Psoas muscle (tissue), 8 donors: ENCODE results near the gene TRPV5. TPM values are rescaled to one million over a fixed set of nuclear protein-coding genes. Genes with fewer than 3 reads are reported as not detected.

Experiments used
- ATAC-seq, 4 donors: fragments of 200-7000 bp; cut with Tn5 transposase; one replicate each; pipeline ENCODE4 v1.9.1; 2020; ENCODE audit warnings: moderate library complexity in 3 of 4, mild to moderate bottlenecking in 2 of 4
- DNase-seq, 2 donors: peaks; one replicate each; pipeline ENCODE4 v3.0.0-alpha.2; 2020
- H3K27ac ChIP-seq: fragments of 200-600 bp; one replicate; pipeline ENCODE4 v1.8.0; 2022
- H3K27me3 ChIP-seq, 3 donors: fragments of 200-600 bp in 1 of 3; one replicate each; pipeline versions ENCODE4 v1.6.1 to v1.8.0; 2013 to 2022; ENCODE audit warnings: low read length in 2 of 3, mild to moderate bottlenecking in 2 of 3, moderate library complexity in 1 of 3; ENCODE audit not compliant: insufficient read depth in 3 of 3
- H3K36me3 ChIP-seq, 2 donors: fragments of 200-600 bp in 1 of 2; one replicate each; pipeline versions ENCODE4 v1.6.1 to v1.8.0; 2013 to 2022; ENCODE audit warnings: low read depth in 1 of 2, mild to moderate bottlenecking in 1 of 2, moderate library complexity in 1 of 2; ENCODE audit not compliant: insufficient read depth in 1 of 2
- H3K4me1 ChIP-seq: fragments of 200-600 bp; one replicate; pipeline ENCODE4 v1.8.0; 2022
- H3K4me3 ChIP-seq: fragments of 200-600 bp; one replicate; pipeline ENCODE4 v1.8.0; 2022; ENCODE audit warnings: mild to moderate bottlenecking
- H3K9me3 ChIP-seq: fragments of 200-600 bp; one replicate; pipeline ENCODE4 v1.8.0; 2022
- WGBS, 3 donors: extraction: QIAGEN DNeasy Blood & Tissue Kit; methylation state at CpG; one replicate each; pipeline versions ENCODE4 v1.1.6 to v1.1.7; 2013; 5-methylcytosine and 5-hydroxymethylcytosine counted together
- intact Hi-C, 2 donors: fragments of 100-400 bp; cut with DNase I; formaldehyde crosslinking; loops; one replicate each; pipeline versions ENCODE4 v1.11.0 to v1.14.2; 2022
- polyA plus RNA-seq, 3 donors: library from polyadenylated mRNA; stranded (reverse); fragments of 200-250 nt; gene quantifications; one replicate each; pipeline ENCODE4 v1.2.3, GENCODE V29; 2013
- total RNA-seq, 4 donors: library from RNA; stranded (reverse); fragmentation: NEBNext Ultra II Directional in 2 of 4; extraction: Animal tissue kit (Norgen Biotek cat#: 25700) in 2 of 4; gene quantifications; one replicate each; pipeline versions ENCODE4 v1.2.1 to v1.2.4, GENCODE V29; 2021 to 2023
- TF ChIP-seq, protein P1 (sequence below): fragments of 200-600 bp; IDR thresholded peaks from one replicate; pipeline ENCODE4 v1.8.0; 2022; ENCODE audit warnings: antibody characterized with exemption
- donor health status: healthy with polysubstance abuse.
- donor health status: DM: no; HTN: no; CAD: no; lungs with moderate emphysema.
- donor health status: Bipolar disorder and iron deficiency.
- donor health status: healthy.
- donor health status: DM: yes; HTN: yes; CAD: no.
- donor health status: DM: no; HTN: no; CAD: no.
- donor health status: DM: no; HTN: no; CAD: no.
- donor health status: DM: yes; HTN: yes; CAD: no.

TRPV5 gene
- total and polyA plus RNA-seq, 7 donors = 0.06 TPM; not detected in 6

DNA sequence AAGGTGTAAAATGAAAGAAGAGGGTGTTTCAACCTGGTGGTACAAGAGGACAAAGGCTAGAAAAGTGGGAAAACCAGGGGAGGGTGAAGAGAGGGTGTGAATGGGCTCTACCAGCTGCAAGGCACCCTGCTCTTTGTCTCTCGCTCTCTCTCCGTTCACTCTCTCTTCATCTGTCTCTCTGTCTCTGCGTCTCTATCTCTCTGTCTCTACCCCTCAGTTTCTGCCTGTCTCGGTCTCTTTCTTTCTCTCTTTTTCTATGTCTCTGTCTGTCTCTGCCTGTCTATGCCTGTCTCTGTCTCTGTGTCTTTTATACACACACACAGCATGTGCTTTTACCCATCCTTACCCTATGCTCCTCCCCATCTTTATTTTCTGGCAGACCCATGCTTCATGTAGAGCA is 5.1 kb upstream of the TRPV5 start:
- H3K27ac ChIP-seq = no peak overlapping the region
- 94 to 98% (median 97%) methylated on average over 4 of the region's 4 CpGs for WGBS, 3 donors
- H3K4me3 ChIP-seq = no peak overlapping the region
- no peaks in the 10 kb centered on the region for H3K4me1 ChIP-seq
- ATAC-seq = no peak
- peaks cover 0 to 12% (median 2%) of the 10 kb centered on the region in 3 donors for H3K27me3 ChIP-seq
- no peak for DNase-seq
- no peaks in the 10 kb centered on the region for H3K9me3 ChIP-seq
- H3K36me3 ChIP-seq = no peaks in the 10 kb centered on the region
- intact Hi-C loops = no loop called here
- TF ChIP-seq, protein P1, sequence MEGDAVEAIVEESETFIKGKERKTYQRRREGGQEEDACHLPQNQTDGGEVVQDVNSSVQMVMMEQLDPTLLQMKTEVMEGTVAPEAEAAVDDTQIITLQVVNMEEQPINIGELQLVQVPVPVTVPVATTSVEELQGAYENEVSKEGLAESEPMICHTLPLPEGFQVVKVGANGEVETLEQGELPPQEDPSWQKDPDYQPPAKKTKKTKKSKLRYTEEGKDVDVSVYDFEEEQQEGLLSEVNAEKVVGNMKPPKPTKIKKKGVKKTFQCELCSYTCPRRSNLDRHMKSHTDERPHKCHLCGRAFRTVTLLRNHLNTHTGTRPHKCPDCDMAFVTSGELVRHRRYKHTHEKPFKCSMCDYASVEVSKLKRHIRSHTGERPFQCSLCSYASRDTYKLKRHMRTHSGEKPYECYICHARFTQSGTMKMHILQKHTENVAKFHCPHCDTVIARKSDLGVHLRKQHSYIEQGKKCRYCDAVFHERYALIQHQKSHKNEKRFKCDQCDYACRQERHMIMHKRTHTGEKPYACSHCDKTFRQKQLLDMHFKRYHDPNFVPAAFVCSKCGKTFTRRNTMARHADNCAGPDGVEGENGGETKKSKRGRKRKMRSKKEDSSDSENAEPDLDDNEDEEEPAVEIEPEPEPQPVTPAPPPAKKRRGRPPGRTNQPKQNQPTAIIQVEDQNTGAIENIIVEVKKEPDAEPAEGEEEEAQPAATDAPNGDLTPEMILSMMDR = no peak

DNA sequence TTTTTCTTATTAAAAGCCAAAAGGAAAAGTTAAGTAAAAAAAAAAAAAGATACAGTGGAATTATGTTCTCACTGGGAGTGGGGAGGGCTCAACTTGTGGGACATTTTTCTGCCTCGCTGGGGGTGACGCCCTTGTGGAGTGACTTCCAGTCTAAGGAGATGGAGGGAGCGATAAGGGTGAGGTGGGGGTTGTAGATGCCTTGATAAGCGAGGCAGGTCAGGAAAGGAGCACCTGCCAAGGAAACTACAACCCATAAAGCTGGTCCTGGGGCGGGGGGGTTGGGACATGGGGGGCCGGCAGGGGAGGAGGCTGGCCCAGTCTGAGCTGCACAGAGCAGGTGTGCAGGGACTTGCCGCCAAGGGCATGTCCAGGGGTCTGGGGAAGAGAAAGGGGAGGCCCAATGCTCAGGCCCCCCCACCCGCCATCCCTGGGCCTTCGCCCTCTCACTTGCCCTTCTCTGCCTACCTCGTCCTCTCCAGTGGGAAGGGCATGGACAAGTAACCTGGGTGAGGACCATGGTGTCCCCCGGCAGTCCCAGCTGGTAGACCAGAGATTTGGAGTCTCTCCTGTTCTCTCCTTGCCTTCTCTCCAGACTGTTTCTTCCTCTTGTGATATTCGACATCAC is 2.5 kb upstream of the TRPV5 start:
- Histone ChIP-seq H3K4me1 (no peaks in the 10 kb centered on the region), H3K27ac (no peak overlapping the region), H3K27me3 (peaks cover 0 to 12% (median 0%) of the 10 kb centered on the region in 3 donors), H3K36me3 (no peaks in the 10 kb centered on the region), H3K9me3 (no peaks in the 10 kb centered on the region), H3K4me3 (no peak overlapping the region)
- no peak for ATAC-seq
- TF ChIP-seq, protein P1 = no peak
- 80 to 88% (median 81%) methylated on average over 12 of the region's 12 CpGs for WGBS, 3 donors
- intact Hi-C loops = no loop called here
- DNase-seq = no peak

DNA sequence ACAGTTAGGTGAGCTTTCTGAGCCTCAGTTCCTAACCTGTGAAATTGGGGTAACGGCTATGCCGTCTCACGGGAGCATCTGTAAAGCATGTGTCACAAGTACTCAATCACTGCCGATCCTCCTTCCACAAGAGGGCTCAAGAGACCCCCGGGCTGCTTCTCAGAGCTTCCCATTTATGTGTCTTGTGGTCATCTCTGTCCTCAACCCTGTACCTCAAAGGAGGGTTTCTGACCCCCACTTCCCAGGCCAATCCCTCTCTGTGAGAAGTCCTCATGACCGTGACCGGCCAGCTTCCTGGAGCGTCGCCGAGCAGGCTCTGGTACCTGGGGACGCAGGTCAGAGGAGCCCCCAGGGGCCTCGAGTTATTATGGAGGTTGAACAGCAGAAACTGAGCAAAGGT is 510 bp upstream of the TRPV5 start:
- intact Hi-C loops = no loop called here
- no peak for ATAC-seq
- H3K27ac ChIP-seq = no peak overlapping the region

DNA sequence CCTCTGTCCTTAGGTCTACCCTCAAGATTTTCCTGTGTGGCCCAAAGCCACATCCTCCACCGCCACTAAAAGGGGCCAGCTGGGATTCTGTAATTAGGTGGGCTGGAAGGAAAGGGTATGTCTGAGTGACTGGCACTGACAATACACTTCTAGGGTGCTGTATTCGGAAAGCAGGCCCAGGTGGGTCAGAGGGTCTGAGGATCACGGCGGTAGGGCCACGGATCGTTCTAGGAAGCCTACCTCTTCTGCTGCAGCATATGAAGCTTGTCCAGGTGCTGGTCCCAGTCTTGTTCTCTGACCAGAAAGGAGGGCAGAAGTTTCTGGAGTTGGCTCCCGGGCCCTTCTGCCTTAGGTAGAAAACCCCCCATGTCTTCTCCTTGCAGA is 462 bp downstream of the TRPV5 start:
- intact Hi-C loops = no loop called here
- H3K9me3 ChIP-seq = no peaks in the 10 kb centered on the region
- no peaks in the 10 kb centered on the region for H3K4me1 ChIP-seq
- H3K36me3 ChIP-seq = no peaks in the 10 kb centered on the region
- ATAC-seq = no peak
- WGBS, 3 donors = 86% methylated on average over 7 of the region's 7 CpGs
- no peak overlapping the region for H3K27ac ChIP-seq
- no peak overlapping the region for H3K4me3 ChIP-seq
- peaks cover 0 to 12% (median 0%) of the 10 kb centered on the region in 3 donors for H3K27me3 ChIP-seq
- DNase-seq = no peak
- TF ChIP-seq, protein P1 = no peak

More for the DNA sequence above, 510 bp upstream of the TRPV5 start:
- peaks cover 0 to 12% (median 0%) of the 10 kb centered on the region in 3 donors for H3K27me3 ChIP-seq
- 58 to 62% (median 60%) methylated on average over 12 of the region's 12 CpGs for WGBS, 3 donors
- H3K36me3 ChIP-seq = no peaks in the 10 kb centered on the region
- no peak for DNase-seq
- no peaks in the 10 kb centered on the region for H3K9me3 ChIP-seq
- H3K4me3 ChIP-seq = no peak overlapping the region
- TF ChIP-seq, protein P1 = no peak
- no peaks in the 10 kb centered on the region for H3K4me1 ChIP-seq
